GM21515 (cell line): ENCODE data around the gene SPSB1.

Experiments
- ATAC-seq: cut with Tn5 transposase; IDR thresholded peaks from one replicate; pipeline ENCODE4 v1.9.1; 2021; ENCODE audit not compliant: unreplicated experiment

SPSB1 gene

DNA sequence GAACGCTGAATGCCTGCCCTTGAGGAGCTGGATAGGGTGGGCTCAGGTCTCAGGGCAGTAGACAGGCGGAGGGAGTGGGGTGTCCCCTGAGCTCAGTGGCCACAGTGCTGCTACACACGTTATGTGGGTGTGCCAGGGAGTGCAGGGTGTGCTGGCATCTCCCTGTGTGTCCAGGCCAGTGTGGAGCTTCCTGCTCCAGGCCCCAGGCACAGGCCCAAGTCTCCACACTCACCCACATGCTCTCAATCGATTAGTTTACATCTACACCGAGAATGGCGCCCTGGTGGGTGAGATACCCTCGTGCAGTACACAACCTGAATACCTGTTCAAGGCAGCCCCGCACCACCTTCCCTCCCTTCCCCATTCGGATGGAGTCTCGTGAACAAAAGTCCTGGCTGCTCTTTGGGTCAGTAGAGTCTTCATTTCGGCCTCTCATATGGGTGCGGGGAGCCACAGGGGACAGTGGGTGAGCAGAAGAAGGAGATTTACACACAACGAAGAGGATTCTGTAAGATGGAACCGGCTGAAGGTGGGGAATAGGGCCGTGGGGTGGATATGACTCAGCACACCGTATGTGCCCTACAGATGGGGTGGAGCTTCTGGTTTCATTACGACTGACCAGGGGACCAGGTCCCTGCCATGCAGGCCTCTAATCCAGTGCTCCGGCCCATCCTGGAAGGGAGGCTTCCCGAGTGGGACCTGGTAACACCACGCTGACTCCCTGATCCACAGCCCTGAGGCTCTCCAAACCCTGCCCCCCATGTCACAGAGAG, 93.3 kb downstream of the SPSB1 start:
- no peak for ATAC-seq

DNA sequence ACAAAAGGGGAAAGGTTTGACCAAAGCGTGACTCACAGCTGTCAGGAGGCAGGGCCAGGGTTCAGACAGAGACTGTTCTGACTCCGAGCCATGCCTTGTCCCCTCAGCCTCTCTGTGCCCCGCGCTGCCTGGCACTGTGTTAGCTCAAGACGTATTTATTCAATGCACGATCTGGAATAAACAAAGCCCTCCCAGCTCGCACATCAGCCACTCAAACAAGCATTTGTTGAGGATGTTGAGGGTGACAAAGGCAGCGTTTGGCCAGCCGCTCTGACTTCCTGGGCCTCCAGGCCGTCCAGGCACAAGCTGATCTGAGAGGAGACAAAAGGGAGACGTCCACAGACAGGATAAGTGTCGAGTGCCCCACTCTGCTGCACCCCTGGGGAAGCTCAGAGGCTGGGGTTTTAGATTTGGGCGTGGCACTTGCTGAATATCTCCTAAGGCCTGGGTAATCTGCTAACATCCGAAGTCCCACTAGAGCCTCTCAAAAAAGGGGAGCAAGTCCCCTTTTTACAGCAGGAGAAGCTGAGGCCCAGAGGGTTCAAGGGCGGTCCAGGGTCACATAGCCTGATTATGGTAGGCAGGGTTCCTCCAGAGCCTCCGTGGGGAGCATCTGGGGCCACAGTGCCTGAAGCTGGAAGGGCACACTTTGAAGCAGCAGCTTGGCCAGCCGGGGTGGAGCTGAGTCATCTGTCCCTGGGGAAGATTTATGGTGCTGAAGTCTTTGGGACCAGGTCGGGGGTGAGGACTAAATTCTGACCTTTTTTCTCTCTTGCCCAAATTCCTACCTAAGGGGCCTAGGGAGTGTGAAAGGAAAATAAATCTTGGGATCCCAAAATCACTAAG, 95.9 kb downstream of the SPSB1 start:
- ATAC-seq, result no peak

DNA sequence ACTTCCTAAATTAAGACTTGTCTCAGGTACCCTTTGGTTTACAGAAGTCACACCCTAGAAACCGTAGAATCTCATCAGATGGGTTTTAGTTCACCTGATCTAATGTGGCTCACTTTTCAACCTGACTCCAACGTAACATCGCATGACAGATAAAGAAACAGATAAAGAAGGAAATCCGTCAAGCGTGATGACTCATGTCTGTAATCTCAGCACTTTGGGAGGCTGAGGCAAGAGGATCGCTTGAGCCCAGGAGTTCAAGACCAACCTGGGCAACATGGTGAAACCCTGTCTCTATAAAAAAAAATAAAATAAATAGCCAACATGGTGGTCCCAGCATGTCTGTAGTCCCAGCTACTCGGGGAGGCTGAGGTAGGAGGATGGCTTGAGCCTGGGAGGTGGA, 97.3 kb downstream of the SPSB1 start:
- ATAC-seq, result no peak

DNA sequence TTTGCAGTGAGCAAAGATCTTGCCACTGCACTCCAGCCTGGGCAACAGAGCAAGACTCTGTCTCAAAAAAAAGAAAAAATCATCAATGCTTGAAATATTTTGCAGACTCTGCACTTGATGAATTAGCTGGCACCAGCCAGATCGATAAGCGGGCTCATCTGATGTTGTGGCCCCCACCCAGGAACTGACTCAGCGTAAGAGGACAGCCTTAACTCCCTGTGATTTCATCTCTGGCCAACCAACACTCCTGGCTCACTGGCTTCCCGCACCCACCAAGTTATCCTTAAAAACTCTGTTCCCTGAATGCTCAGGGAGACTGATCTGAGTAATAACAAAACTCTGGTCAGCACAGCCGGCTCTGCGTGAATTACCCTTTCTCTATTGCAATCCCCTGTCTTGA, 98.9 kb downstream of the SPSB1 start:
- no peak for ATAC-seq

DNA sequence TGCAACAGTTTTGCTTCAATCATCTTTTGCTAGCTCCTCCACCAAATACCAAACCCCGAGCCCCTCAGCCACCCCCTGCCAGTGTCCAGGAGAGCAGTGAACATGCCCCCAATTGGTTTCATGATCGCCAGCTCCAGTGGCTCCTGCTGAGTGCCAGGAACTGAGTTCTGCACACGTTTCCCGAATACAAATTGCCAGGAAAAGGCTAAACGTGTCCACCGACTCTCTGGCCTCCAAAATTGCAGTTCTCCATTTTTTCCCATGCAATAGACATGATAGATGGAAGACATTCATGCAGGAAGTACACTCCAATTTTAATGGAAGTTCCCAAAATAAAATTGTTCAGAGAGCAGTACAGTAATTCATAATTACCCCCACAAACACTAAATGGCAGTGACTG, 101.3 kb downstream of the SPSB1 start:
- no peak for ATAC-seq

DNA sequence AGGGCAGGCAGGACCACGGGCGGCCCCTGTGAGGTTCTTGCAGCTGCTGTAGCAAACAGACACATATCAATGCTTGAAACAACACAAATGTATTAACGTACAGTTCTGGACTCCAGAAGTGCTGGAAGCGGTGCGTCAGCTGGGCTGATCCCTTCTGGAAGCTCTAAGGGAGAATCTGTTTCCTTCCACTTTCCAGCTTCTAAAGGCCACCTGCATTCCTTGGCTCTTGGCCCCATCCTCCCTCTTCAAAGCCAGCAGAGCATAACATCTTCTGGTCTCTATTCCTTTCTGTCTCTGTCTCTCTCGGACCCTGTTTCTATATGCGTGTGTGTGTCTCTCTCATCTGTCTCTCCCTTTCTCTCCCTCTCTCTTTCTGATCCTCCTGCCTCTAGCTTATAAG, 102.3 kb downstream of the SPSB1 start:
- ATAC-seq, result no peak

DNA sequence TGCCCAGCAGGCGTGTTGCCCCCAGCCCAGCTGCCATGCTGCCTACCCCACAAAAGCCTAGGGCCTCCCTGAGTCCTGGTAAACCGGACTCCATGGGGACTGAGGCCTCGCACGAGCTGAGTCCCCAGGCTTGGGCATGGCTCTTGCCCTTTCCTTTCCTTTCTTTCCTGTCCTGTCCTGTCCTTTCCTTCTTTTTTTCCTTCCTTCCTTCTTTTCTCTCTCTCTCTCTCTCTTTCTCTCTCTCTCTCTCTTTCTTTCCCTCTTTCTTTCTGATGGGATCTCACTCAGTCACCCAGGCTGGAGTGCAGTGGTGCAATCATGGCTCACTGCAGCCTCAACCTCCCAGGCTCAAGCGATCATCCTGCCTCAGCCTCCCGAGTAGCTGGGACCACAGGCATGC, 104.4 kb downstream of the SPSB1 start:
- ATAC-seq, result no peak

DNA sequence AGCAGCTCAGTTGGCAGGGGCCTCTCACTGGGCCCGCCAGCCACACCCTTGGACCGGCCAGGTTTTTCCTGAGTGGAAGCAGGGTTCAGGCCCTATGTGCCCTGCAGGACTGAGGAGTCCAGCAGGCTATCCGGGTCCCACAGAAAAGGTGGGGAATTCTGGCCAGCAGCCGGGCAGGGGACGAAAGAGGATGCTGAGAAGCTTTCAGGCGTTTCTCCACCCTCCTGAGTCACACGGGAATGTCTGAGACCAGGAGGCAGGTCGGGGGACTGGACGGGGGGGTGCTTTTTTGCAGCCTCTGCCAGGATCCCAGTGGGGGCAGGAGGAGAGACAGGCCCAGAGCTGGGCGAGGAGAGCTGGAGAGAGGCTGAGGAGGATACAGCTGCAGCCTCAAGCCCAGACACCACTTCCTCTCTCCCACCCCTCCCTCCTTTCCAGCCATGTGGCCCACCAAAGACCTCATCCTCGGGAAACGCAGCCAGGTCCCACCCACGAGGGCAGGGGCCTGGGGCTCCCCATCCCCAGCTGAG, 105.4 kb downstream of the SPSB1 start:
- no peak for ATAC-seq

DNA sequence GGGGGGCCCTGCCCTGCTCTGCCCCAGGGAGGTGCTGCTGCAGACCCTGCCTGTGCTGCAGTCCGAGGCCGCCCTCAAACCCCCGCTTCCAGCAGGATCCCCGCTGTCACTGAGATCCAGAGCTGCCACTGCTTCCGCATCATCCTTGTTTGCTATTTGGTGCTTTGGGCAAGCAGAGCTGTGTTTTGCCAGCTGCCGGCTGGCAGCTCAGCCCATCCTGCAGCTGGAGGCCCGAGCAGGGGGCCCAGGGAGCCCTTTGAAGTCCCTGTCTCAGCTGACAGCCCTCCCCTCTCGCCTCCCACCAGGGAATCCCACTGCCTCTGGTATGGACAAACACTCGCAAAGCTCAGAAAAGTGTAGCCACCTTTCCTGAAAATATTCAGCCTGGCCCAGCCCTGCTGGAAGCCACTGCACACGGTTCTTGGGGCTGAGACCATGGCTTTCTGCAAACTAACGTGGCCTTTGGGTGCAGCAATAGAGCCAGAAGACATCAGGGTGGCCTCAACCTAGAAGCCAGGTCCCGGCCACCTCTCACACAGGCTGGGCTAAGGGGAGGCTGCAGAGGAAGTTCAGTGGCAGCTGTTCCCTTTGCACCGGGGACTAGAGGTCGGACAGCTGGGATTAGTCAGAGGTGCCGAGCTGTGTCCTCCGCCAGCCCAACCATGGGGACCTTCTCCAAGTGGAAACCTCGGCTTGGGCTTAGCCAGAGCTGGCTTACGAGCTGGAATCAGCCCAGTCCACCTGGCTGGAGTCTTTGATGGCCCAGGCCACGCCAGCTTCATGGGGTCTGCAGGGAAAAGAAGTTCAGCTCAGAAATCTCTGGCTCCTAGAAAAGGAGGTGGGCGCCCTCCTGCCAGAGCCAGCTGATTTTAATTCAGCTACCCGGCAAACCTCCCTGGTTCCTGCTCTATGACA, 107.1 kb downstream of the SPSB1 start:
- no peak for ATAC-seq

DNA sequence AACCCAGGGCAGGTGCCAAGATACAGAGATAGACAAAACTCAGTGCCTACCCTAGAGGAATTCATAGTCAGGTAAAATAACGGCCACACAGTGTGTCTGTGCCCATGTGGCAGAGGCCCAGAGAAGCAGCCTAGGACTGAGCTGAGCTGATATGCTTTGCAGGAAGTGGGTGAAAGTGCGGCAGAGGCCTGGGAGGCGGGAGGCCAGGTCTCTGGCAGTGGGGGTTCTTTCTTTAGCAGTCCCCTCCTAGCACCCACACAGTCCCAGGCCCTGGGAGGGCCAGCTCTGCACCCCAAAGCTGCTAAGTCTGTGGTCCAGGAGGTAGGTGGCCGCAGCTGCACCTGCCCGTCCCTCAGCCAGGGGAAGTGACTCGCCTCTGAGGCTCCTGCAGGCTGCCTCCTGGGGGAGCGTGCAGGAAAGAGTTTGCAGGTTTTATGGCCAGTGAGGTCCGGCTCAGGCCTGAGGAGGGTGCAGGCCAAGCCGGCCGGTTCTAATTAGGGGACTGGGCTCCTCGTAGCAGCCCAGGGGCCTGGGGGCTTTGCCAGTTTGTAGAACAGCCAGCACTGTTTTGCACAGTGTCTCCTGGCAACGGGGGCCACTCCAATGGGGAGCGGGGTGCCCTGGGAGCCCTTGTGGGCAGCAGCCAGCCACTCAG, 107.9 kb downstream of the SPSB1 start:
- no peak for ATAC-seq

DNA sequence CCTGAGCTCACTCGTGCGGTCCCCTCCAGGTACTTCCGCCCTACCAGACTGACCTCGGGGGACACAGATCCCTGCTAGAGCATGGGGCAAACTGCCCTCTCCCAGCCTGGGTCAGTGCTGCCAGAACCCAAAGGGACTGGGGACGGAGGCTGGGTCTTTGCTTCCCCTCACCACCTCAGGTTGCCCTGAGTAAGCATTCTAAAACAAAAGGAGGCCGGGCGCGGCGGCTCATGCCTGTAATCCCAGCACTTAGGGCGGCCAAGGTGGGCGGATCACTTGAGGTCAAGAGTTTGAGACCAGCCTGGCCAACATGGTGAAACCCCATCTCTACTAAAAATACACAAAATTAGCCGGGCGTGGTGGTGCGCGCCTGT, 108.4 kb downstream of the SPSB1 start:
- no peak for ATAC-seq

DNA sequence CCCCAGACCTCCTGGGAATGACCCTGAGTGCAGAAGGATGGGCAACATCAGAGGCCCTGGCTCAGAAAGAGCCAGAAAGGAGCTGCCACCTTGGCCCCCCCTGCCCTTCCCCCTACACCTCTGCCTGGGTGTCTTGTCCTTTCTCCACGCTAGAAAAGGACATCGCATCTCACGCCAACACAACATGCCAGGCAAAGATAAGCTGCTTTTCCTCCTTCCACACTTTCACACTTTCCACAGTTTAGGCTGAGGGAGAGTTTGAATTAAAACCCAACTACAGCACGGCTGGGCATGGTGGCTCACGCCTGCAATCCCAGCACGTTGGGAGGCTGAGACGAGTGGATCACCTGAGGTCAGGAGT, 109.5 kb downstream of the SPSB1 start:
- no peak for ATAC-seq

DNA sequence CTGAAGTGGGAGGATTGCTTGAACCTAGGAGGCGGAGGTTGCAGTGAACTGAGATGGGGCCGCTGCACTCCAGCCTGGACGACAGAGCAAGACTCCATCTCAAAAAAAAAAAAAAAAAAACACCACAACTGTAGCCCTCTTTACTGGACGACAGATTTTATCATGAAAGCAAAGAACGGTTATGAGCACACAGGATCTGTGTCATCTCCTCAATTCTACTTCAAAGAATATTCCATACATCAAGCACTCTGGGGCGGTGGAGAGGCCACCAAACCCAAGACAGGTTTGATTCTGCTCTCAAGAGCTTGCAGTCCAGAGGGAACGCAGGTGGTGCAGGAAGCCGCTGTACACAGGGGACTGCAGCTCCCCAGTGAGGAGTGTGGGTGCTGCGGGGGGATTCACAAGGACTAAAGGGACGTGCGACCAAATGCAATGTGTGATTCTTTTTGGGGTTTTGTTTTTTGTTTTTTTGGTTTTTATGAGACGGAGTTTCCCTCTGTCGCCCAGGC, 110.1 kb downstream of the SPSB1 start:
- no peak for ATAC-seq

DNA sequence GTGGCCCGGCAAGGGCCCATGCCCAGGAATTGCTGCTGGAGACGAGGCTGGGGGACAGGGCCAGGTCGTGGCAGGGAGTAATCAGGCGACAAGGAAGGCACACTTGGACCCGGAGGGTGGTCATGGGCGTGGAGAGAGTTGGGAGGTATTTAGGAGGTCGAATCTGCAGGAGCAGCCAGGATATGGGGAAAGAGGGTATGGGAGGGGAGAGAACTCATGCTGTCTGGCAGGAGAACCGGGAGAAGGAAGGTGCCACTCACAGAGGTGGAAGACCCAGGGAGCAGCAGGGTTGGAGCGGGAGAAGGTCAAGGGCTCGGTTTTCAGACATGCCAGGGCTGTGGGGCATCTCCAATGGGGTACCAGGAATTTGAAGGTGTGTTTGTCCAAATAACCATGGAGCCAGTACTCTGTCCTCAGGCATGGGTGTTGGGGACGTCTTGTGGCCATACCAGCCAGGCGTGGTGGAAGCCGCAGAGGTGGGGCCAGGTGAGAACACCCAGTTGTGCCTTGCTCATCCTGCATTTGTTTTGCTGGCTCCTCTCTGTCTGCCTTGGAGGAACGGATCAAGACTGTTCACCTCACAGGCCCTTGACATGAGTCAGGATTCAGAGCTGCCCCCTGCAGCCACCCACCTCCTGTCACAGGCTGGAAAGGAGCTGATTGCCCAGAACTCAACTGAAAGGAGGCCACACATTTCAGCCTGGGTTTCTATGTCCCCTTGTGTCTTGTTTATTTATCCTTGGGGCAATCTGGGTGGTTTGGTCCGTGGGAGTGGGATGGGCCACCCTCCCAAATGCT, 111.6 kb downstream of the SPSB1 start:
- ATAC-seq, result no peak

DNA sequence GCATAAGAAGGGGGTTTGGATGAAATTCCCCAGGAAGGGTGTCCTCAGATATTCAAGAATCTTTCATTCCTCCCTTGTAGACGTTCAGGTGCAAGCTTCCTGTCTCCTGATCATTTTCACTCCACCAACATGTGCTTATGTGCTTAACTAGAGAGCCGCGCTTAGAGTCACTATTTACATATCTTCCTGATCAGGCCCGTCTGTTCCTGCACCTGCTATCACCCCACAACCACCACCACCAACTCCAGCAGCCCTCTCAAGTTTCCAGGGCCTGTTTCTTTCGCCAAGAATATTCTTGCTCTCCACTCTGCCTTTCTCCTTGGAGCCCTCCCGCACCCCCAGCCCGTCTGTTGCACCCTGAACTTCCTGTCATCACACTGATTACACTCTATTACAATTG, 113.4 kb downstream of the SPSB1 start:
- no peak for ATAC-seq

DNA sequence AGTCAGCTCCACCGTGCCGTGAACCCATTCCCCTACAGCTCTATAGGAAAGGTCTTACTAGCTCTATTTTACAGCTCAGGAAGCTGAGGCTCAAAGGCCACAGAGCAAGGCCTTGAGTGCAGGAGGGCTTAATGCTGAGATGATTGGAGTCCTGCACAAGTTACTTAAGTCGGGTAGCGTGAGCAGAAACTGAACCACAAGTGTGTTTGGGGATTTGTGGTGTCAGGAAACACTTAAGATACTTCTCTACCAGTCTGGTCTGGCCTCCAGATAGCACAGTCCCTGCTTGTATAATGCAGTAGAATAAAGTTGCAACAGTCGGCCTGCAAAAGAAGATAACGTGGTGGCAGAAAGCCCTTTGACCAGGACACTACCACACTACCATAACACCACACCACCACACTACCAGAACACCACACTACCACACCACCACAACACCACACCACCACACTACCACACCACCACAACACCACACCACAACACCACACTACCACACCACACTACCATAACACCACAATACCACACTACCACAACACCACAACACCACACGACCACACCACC, 118.1 kb downstream of the SPSB1 start:
- ATAC-seq, result no peak

DNA sequence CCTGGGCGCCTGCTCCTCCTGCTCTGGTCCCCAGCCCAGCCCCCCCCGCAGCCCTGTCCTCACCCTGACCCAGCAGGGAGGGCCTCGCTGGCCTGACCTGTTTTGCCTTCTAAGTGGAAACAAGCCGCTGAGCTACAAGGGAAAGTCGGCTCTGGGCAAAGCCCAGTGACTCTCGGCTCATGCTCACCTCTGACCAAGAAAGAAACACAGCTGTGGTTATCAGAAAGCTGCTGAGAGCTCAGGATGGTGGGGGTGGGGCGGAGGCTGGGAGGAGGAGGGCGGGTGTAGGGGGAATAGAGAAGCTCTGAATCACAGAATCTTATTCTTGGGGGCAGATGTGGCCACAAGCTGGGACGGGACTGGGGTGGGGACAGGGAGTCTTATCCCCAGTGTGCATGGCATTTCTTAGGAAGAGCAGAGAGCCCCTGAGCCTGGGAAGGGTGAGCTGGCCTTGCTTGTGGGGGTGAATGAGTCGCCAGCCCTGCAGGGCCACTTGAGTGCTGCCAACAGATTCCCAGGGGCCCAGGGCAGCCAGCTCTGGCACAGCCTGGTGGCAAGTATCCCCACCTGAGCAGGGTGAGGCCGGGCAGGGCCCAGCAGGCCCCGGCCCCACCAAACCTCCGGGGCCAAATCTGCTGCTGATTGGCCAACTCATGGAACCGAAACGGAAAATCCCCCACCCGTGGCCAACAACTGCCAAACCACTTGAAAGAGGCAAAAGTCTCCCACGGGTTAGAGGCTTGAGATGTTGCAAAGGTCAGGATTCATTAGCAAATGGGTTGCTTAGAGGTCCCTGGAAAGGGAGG, 120.6 kb downstream of the SPSB1 start:
- ATAC-seq, result peak; percentile 61

DNA sequence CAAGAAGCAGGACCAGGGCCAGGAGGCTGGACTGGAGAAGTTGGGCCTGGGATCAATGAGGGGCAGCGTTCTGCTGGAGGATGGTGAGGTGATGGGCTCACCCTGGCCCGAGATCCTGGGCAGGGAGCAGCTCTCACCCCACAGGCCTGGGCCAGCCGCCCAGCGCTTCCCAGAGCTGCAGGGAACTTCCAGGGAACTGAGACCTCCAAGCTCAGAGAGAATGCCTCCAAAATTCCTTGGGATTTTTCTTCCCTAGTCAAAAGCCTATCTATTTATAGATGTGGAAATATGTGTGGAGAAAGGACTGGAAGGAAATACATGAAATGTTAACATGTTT, 121.2 kb downstream of the SPSB1 start:
- no peak for ATAC-seq

DNA sequence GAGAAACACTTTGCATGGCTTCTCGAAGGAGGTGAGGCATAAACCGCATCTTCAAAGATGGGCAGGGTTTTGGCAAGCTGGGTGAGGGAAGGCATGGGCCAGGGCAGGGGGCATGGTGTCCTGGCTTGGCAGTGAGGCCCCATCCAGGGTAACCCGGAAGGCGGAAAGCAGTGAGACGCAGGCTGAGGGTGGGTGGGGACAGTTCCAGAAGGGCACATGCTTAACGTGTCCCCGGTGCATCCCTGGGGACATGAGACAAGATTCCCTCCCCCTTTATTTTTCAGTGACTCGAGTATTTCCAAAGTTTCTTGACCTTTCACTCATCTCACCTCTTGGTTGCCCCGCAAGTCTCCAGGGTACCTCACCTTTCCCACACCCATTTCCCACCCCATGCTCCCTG, 123.8 kb downstream of the SPSB1 start:
- ATAC-seq, result no peak
